HEK293T (cell line): ENCODE data around the gene SAP30L.

ENCODE experiments used
- ARNT ChIP-seq: fragments of 450-650 bp; IDR thresholded peaks from 2 replicates; pipeline ENCODE4 v1.6.1; 2017; ENCODE audit warnings: mild to moderate bottlenecking
- BHLHE40 ChIP-seq: fragments of 450-650 bp; IDR thresholded peaks from 2 replicates; pipeline ENCODE4 v1.6.1; 2016; ENCODE audit warnings: mild to moderate bottlenecking, moderate library complexity, borderline replicate concordance
- ELF4 ChIP-seq: fragments of 450-650 bp; IDR thresholded peaks from 2 replicates; pipeline ENCODE4 v1.6.1; 2017; ENCODE audit warnings: antibody characterized with exemption
- FOXA1 ChIP-seq: fragments of 450-650 bp; IDR thresholded peaks from 2 replicates; pipeline ENCODE4 v1.6.1; 2016; ENCODE audit warnings: mild to moderate bottlenecking
- SP1 ChIP-seq: fragments of 450-650 bp; IDR thresholded peaks from 2 replicates; pipeline ENCODE4 v1.6.1; 2017
- ZNF384 ChIP-seq: fragments of 450-650 bp; IDR thresholded peaks from 2 replicates; pipeline ENCODE4 v1.6.1; 2016

GRCh38 chr5:154491941-154492340, 46.1 kb downstream of the SAP30L start:
- TF ChIP-seq FOXA1: no peak
- no peak for TF ChIP-seq BHLHE40
- no peak for TF ChIP-seq ARNT
- TF ChIP-seq SP1: no peak
- TF ChIP-seq ELF4: no peak
- TF ChIP-seq ZNF384: no peak
